Superior temporal gyrus (tissue), 1 donor: ENCODE measurements around the gene MTHFS.
A peak's percentile ranks its signal among the peaks of the same experiment; 100 is the strongest.
"Not testable (repeated sequence)": the region's sequence is repeated elsewhere in the genome, so short reads cannot be mapped to it uniquely, and the experiment has no call there.

Experiments used
- DNase-seq: peaks from one replicate; pipeline ENCODE4 v3.0.0-alpha.2; 2016; ENCODE audit errors: extremely low spot score

The MTHFS gene

GRCh38 chr15:79896634-79897379, at the start of gene MTHFS:
MTHFS (minus strand) TSS chr15:79897014; CDS start chr15:79896988, 26 bp downstream.
- DNase-seq = peak; percentile 75

DNA sequence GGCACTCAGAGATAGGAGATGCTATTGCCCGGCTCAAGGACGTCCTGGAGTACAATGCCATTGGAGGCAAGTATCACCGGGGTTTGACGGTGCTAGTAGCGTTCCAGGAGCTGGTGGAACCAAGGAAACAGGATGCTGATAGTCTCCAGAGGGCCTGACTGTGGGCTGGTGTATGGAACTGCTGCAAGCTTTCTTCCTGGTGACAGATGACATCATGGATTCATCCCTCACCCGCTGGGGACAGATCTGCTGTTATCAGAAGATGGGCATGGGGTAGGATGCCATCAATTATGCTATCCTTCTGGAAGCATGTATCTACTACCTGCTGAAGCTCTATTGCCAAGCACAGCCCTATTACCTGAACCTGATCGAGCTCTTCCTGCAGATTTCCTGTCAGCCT, 47.8 kb upstream of the MTHFS start:
- no peak for DNase-seq

- DNase-seq = no peak
These were observed 47.0 kb upstream of the MTHFS start for GRCh38 chr15:79943820-79944219.

DNA sequence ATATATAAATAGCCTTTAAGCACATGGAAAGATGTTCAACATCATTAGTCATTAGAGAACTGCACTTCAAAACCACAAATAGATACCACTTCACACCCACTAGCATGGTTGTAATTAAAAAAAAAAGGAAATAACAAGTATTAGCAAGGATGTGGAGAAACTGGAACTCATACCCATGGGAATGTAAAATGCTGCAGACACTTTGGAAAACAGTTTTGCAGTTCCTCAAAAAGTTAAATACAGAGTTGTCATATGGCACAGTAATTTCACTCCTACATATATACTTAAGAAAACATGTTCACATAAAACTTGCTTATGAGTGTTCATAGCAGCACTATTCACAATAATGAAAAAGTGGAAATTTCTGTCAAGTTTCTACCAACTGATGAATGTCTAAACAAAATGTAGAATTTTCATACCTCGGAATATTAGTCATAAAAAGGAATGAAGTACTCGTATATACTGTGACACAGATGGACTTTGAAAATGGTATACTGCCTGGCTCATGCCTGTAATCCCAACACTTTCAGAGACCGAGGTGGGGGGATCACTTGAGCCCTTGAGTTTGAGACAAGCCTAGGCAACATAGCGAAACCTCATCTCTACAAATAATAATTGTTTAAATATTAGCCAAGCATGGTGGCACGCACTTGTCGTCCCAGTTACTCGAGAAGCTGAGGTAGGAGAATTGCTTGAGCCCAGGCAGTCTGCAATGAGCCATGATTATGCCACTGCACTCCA, 46.1 kb upstream of the MTHFS start:
- no peak for DNase-seq

DNA sequence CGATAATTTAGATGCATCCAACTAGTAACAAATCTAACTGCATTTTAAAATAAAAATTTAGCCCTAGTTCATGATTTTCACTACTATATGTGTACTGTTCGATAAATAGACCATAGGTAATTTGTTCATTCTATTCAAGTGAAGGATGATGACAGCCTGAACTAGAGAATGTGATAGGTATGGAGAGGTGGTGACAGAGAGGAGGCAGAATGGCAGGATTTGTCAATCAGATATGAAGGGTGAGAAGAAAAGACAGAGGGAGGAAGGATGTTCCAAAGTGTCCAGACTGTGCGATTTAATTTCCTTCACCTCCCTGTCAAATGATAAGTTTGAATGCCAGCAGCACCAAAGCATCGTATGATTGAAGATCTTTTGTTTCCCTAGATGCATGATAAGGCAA, 42.6 kb upstream of the MTHFS start:
- no peak for DNase-seq

DNA sequence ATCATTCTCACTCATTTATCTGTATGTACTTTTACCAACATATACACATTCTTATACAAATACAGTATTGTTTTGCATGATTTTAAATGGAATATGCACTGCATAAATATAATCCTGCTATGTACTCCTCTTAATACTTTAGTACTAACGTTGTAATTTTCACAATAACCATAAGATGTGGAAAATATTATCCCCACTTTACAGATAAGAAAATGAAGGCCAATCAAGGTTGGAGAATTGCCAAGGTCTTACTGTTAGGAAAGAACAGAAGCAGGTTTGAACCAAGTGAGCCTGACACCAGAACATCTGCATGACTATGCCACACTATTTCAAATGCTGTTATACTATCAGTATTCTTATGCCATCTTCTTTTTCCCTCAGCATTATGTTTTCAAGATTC, 41.3 kb upstream of the MTHFS start:
- DNase-seq = no peak

DNA sequence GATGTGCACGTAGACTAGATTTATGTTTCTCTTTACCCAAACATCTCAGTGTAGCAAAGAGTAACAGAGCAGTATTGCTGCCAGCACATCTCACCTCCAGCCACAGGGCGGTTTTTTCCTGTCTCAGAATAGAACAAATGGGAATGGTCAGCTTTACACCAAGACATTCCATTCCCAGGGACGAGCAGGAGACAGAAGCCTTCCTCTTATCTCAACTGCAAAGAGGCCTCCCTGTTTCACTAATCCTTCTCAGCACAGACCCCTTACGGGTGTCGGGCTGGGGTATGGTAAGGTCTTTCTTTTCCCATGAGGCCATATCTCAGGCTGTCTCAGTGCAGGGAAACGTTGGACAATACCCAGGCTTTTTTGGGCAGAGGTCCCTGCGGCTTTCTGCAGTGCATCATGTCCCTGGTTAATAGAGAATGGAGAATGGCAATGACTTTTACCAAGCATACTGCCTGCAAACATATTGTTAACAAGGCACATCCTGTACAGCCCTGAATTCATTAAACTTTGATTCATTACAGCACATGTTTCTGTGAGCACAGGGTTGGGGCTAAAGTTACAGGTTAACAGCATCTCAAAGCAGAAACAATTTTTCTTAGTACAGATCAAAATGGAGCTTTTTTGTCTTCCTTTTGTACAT, 38.9 kb upstream of the MTHFS start:
- DNase-seq = not testable (repeated sequence)

GRCh38 chr15:79933231-79933630, 36.4 kb upstream of the MTHFS start:
- no peak for DNase-seq

GRCh38 chr15:79932447-79932846, 35.6 kb upstream of the MTHFS start:
- DNase-seq = no peak

DNA sequence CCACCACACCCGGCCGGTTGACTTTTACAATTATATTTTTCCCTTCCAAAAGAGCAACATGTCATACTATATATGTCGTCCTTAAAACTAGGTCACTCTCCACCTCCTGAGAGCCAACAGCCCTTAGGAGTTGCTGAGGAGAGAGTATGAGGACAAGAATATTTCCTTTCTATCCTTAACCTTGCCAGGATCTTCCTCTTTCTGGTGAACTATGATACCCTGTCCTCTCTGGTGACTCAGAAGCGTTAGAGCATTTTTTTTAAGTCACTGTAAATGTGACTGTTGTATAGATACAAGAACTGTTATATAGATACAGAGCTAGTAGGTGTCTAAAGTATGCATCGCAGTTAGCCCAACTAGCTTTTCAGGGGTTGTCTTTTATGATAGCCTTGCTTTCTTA, 33.7 kb upstream of the MTHFS start:
- no peak for DNase-seq

GRCh38 chr15:79929412-79929811, 32.6 kb upstream of the MTHFS start:
- DNase-seq = no peak

GRCh38 chr15:79926116-79926515, 29.3 kb upstream of the MTHFS start:
- DNase-seq = not testable (repeated sequence)

DNA sequence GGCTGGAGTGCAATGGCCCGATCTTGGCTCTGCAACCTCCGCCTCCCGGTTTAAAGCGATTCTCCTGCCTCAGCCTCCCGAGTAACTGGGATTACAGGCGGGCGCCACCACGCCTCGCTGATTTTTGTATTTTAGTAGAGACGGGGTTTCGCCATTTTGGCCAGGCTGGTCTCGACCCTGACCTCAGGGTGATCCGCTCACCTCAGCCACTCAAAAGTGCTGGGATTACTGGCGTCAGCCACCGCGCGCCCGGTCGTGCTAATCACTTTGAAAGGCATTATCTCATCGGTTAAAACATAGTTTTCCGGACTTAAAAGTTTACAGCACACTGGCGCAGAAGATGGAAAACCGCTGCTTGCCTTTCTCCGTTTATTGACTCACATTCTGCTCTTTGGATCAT, 27.6 kb upstream of the MTHFS start:
- no peak for DNase-seq

GRCh38 chr15:79923515-79924169, 26.8 kb upstream of the MTHFS start:
- peak; percentile 68 for DNase-seq

DNA sequence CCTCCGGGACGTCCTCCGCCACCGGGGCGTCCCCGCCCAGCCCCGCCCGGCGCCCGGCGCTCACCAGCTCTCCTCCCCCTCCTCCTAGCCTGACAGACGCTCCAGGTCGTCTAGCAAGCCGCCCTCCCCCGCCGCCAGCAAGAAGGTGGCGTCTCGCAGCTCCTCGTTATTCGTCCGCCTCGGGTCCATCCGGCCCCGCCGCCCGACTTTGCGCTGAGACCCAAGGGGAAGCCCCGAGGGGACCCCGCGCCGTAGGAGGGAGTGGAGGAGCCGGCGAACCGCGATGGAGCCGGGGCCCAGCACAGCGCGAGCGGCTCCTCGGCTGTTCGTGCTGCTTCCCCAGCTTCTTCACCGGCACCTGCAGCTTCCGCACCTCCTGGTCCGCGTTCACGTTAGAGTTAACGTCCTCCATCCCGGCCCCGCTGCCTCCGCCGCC, 26.3 kb upstream of the MTHFS start:
- DNase-seq = no peak

GRCh38 chr15:79922512-79923078, 25.8 kb upstream of the MTHFS start:
- no peak for DNase-seq

GRCh38 chr15:79919749-79920511, 23.1 kb upstream of the MTHFS start:
- no peak for DNase-seq

DNA sequence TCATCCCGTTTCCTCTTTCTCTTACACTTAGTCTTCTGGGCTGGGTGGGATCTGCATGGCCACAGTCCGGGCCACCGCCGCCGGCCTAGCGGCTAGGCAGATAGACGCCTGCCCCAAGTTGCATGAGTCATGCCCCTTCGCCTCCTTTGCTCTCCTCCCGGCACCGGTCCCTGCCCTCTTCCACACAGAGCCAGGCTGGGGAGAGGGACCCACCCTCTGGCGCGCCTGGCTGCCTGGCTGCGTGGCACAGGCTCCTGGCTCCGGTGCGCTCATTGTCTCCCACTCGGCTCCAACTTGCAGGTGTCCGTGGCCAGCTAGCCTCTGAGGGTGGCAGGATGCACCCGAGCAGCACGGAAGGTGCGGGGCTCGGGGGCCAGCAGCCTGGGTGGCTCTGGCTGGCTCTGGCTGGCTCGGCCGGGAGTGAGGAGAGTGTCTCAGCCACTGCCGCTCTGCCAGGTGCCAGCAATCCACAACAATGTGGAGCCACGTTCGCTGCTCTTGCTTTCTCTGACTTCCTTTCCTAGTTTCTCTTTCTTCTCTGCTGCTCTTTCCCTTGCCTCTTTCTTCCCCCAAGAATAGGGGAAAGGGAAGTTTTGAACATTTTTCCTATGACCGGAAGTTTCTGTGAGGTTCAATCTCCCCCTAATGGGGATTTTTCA, 22.4 kb upstream of the MTHFS start:
- DNase-seq = no peak

- no peak for DNase-seq
These were observed 21.5 kb upstream of the MTHFS start for GRCh38 chr15:79918278-79918677.

DNA sequence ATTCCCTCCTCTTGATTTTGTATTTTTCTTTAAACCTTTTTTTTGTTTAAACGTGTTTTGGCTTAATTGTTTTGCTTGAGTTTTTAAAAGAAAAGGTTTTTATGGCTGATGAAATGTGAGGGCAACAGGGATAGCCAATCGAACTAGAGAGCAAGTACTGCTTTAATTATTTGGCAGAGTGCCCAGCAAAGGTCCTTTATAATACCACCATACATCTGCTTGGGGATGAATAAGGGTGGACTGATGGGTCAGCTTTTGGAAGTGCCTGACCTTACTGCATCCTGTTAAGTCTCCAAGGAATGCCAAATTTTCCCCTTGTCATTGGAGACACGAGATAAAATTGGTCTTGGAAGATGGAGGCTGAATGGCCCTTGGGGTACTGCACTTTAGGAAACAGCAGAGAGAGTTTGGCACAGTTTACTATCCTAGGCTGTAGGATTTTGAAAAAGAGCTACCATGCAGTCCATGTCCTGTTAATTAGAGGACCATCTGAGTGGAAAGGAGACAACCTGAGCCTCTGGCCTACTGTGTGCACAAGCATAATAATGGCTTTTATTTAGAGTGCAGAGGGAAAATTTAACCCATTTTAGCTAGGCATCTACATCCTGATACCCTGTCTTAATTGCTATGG, 19.8 kb upstream of the MTHFS start:
- no peak for DNase-seq
